Fibroblast of skin of back (primary cell): ENCODE results near the gene WDR17.
"Not testable (repeated sequence)": the region's sequence is repeated elsewhere in the genome, so short reads cannot be mapped to it uniquely, and the experiment has no call there.

Experiments
- DNase-seq: peaks from one replicate; pipeline ENCODE4 v3.0.0-alpha.2; 2013

The WDR17 gene

DNA sequence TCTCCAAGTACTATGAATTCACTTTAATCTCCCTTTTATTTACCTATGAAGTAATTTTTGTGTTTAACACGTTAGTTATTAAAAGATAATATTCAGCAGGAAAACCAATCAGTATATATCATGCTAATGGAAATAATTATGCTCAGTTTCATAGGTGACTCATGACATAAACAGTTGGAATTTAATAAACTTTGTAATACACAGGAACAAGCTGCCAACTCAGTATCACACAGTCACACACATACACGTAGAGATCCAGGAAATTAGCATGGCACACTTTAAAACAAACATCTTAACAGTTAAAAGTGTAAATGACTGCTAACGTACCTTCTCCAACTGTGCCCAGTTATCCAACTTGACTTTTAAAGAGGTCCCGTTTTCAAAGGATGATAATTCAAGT lies 127.5 kb downstream of the WDR17 start:
- peak; percentile 56 for DNase-seq

- DNase-seq, result peak; percentile 85
These were observed 128.3 kb downstream of the WDR17 start for GRCh38 chr4:176193938-176194337.

DNA sequence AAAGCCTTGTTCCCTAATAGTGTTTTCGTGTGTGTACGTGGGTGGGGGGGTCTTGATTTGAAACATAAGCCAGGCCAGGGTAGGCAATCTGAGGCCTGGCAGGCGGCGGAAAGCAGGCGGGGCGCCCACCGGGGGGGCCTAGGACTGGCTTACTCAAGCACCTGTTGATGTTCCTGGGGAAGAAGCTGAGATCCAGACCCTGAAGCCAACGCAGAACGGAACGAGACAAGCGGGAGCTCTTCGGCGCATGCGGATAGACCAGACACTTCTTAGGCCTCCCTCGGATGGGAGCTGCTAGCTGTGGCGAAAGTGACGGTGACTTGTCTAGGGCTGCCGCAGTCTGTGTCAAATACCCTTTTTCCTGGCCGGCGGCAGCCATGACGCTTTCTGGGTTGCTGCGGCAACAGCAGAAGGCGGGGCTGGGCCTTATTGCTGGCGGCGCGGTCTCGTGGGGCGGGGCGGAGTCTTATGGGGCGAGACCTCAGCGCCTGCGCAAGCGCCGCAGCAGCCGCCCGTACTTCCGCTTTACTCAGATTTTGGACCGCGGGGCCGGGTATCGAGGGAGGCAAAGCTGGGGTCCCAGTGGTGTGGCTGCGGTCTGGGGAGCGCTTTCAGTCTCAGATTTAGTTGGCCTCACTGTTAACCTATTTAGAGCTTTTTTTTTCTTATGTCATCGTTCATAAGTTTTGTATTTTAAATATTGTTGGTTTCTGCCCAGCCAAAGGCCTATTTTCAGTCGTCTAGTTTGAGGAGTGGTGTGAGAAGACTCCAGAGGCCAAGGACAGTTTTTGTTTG lies 129.7 kb downstream of the WDR17 start, which contains the start of gene SPATA4:
TSS of gene SPATA4 (minus strand) at position 402 of the 795 bp plus-strand sequence. CDS start at position 379, 23 bp downstream.
- DNase-seq, result peak; percentile 91

GRCh38 chr4:176198316-176198903 lies 132.8 kb downstream of the WDR17 start:
- no peak for DNase-seq

GRCh38 chr4:176205299-176205698 lies 139.7 kb downstream of the WDR17 start:
- DNase-seq, result no peak

GRCh38 chr4:176207839-176208238 lies 142.2 kb downstream of the WDR17 start:
- no peak for DNase-seq

- no peak for DNase-seq
These were observed 143.9 kb downstream of the WDR17 start for GRCh38 chr4:176209535-176209934.

DNA sequence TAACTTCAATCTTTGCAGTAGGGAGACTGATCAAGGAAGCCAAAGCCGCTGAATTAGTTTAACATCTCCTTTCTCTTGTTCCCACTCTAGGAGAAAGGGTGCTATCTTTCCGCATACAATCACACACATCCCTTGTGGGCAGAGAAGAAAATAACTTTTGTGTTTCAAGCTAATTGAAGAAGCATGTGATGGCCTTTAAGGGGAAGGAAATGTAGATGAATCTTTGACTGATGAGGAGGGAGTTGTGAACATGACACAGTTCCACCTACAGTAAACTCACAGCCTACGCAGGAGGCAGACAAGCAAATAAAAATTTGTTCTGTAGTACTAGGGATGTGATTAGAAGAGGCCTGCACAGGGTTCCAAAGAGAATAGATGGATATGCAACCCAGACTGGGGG lies 144.5 kb downstream of the WDR17 start:
- DNase-seq, result no peak

DNA sequence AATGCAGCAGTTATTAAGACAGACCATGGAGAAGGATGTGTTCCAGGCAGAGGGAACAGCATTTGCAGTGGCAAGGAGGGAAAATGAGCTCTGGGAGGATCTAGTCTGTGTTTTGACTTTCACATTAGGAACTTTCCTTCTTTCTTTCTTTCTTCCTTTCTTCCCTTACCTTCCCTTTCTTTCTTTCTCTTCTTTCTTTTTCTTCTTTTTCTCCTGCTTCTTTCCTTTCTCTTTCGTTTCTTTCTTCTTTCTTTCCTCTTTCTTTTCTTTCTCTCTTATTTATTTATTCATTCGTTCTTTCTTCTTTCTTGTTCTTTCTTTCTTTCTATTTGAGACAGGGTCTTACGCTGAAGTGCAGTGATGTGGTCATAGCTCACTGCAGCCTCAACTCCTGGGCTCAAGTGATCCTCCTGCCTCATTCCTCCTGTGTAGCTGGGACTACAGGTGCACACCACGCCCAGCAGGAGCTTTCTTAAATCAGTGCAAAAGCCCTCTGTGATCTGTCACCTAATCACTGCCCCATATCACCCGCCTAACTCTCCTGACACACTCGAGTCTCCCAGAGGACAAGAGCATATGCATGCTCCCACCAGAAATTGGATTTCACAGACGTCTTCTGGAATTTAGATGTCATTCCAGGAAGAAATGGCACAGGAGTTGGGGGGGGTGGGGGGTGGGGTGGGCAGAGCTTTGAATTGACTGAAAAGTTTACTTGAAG lies 145.1 kb downstream of the WDR17 start:
- DNase-seq, result no peak

GRCh38 chr4:176212351-176212750 lies 146.7 kb downstream of the WDR17 start:
- not testable (repeated sequence) for DNase-seq

DNA sequence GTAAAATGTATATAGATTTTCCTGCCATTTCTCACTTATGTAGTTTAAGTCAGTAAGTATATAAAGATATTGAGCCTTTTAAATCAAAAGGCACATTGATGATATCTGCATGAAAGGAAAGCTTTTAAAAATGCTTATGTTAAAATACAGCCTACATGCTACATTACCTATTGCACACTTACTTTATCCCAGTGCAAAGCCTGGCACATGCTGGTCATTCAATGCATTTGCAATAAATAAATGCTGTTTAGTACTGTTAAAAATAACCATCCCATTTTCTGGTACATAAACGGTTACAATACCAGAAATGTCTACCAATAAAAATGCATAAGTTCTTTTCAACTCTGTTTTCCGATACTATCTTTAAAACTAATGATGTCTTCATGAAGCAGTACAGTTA lies 151.9 kb downstream of the WDR17 start:
- no peak for DNase-seq

- no peak for DNase-seq
These were observed 156.5 kb downstream of the WDR17 start for GRCh38 chr4:176222149-176222548.

DNA sequence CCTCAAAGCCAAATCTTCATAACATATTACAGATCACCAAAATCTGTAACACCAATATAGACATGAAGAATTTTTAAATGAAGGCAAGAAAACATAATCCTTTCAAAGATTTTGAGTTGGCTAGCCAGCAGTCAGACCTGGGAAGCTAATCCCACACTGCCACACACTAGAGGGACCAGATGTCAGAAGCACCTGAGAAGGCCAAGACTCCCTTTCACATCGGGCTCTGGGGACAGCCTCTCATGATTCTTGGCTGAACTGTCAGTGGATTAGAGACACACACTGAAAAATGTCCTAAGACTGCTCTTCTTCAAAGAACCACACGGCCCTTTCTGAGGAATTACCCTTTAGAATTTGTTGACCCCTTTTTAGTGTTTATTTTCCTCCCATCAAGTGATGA lies 157.9 kb downstream of the WDR17 start:
- DNase-seq, result no peak

DNA sequence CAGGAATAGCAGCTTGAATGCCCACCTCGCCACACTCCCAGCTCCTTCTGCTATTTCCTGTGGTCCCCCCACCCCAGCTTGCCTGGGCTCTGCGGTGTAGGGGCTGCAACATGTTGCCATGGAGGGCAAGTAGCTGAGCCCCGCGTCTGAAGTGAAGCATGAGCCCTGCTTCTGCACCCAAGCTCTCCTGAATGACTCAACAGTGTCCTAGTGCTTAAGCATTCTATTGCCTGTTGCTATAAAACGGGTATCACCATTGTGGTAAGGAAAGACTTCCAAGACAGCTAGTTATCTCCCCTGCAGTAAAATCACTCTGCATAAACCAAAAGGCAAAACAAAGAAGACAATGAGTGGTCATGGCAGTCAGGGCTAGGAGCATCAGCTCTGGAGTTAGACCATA lies 161.1 kb downstream of the WDR17 start:
- DNase-seq, result peak; percentile 22

DNA sequence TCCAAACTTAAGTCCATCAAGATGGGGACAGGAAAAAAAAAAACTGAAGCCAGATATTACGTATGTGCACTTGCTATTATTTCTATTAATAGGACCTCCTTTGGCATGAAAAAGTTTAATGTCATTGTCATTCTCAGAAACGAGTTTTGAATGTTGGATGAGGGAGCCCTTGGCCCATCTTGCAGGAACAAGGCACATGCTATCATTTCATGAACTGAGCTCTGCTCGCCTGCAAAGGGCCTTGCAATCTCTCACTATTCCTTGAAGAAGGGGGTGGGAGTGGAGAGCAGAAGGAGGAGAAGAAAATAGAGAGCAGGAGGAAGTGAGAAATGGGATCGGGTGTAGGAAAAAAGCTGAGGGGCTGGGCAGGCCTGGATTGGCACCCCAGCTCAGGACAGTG lies 164.0 kb downstream of the WDR17 start:
- DNase-seq, result no peak
